Panc1 (cell line): ENCODE measurements around the gene FBXO30.

ENCODE experiments used
- CTCF ChIP-seq: fragments of 450-650 bp; IDR thresholded peaks from 2 replicates; pipeline ENCODE4 v1.5.1; 2017; ENCODE audit warnings: mild to moderate bottlenecking
- POLR2AphosphoS5 ChIP-seq: IDR thresholded peaks from 2 replicates; pipeline ENCODE4 v1.6.1; 2012; ENCODE audit warnings: mild to moderate bottlenecking, low read depth, low read length, moderate library complexity

- TF ChIP-seq CTCF, result no peak
- TF ChIP-seq POLR2AphosphoS5, result no peak
Measured at GRCh38 chr6:145763742-145764141, 50.9 kb downstream of the FBXO30 start.
